Neural cell (in vitro differentiated cells): ENCODE data around the gene RAB3B. TPM values are rescaled to one million over a fixed set of nuclear protein-coding genes. Genes with fewer than 3 reads are reported as not detected.

Experiments used
- H2AFZ ChIP-seq: fragments of 200-600, 300-800 bp; sonication (generic), shearing (Covaris generic); 2 replicates; pipeline ENCODE4 v1.6.0; 2014; ENCODE audit warnings: low read depth, mild to moderate bottlenecking, antibody characterized with exemption, low read length, moderate library complexity
- H3F3A ChIP-seq: fragments of 200-600 bp; shearing (Covaris generic); 2 replicates; pipeline ENCODE4 v1.6.1; 2016; ENCODE audit warnings: mild to moderate bottlenecking, moderate library complexity, mixed read lengths, antibody characterized with exemption, low read length; ENCODE audit not compliant: insufficient read depth, poor library complexity, severe bottlenecking
- H3K27ac ChIP-seq: fragments of 200-600, 300-800 bp; sonication (generic), shearing (Covaris generic); 2 replicates; pipeline ENCODE4 v1.5.1; 2014; ENCODE audit warnings: mild to moderate bottlenecking, low read length, moderate library complexity
- H3K27me3 ChIP-seq: fragments of 300-800, 200-600 bp; sonication (generic), shearing (Covaris generic); 2 replicates; pipeline ENCODE4 v1.6.0; 2014; ENCODE audit warnings: mild to moderate bottlenecking, low read depth, low read length, moderate library complexity; ENCODE audit not compliant: insufficient read depth
- H3K36me3 ChIP-seq: fragments of 300-800, 200-600 bp; sonication (generic), shearing (Covaris generic); 2 replicates; pipeline ENCODE4 v1.5.1; 2014; ENCODE audit warnings: mild to moderate bottlenecking, antibody characterized with exemption, low read length, moderate library complexity; ENCODE audit not compliant: insufficient read depth
- H3K4me2 ChIP-seq: fragments of 300-800, 200-600 bp; sonication (generic), shearing (Covaris generic); 2 replicates; pipeline ENCODE4 v1.6.0; 2014; ENCODE audit warnings: mild to moderate bottlenecking, low read length
- H3K4me3 ChIP-seq: fragments of 300-800, 200-600 bp; sonication (generic), shearing (Covaris generic); 2 replicates; pipeline ENCODE4 v1.5.1; 2014; ENCODE audit warnings: mild to moderate bottlenecking, low read length, moderate library complexity
- H3K79me2 ChIP-seq: fragments of 200-600 bp; shearing (Covaris generic); replicated peaks from 2 replicates; pipeline ENCODE4 v1.6.0; 2014; ENCODE audit warnings: mild to moderate bottlenecking, low read length, moderate library complexity; ENCODE audit not compliant: insufficient read depth
- H3K9ac ChIP-seq: fragments of 300-800, 200-600 bp; sonication (generic), shearing (Covaris generic); 2 replicates; pipeline ENCODE4 v1.6.1; 2016; ENCODE audit warnings: mild to moderate bottlenecking, low read length, mixed read lengths
- H3K9me2 ChIP-seq: fragments of 200-600 bp; shearing (Covaris generic); 2 replicates; pipeline ENCODE4 v1.6.1; 2016; ENCODE audit warnings: mild to moderate bottlenecking, low read length, mixed read lengths; ENCODE audit not compliant: insufficient read depth
- H3K9me3 ChIP-seq: fragments of 200-600, 300-800 bp; sonication (generic), shearing (Covaris generic); 2 replicates; pipeline ENCODE4 v1.6.1; 2016; ENCODE audit warnings: mild to moderate bottlenecking, mixed run types, low read length, moderate library complexity, mixed read lengths
- H4K20me1 ChIP-seq: fragments of 200-600 bp; shearing (Covaris generic); 2 replicates; pipeline ENCODE4 v1.6.1; 2016; ENCODE audit warnings: mild to moderate bottlenecking, mixed run types; ENCODE audit not compliant: insufficient read depth
- EP300 ChIP-seq: fragments of 450-650 bp; conservative IDR thresholded peaks from 2 replicates; pipeline ENCODE4 v1.6.1; 2014; ENCODE audit warnings: antibody characterized with exemption, mild to moderate bottlenecking, moderate library complexity; ENCODE audit not compliant: poor library complexity, severe bottlenecking
- EZH2 ChIP-seq: fragments of 200-600, 300-800 bp; shearing (Covaris generic), sonication (generic); IDR thresholded peaks from 2 replicates; pipeline ENCODE4 v1.6.1; 2014; ENCODE audit warnings: antibody characterized with exemption, low read length, borderline replicate concordance, mild to moderate bottlenecking; ENCODE audit not compliant: insufficient read depth, poor library complexity, severe bottlenecking
- MXI1 ChIP-seq: fragments of 450-650 bp; conservative IDR thresholded peaks from 2 replicates; pipeline ENCODE4 v1.6.1; 2014; ENCODE audit warnings: antibody characterized with exemption, mild to moderate bottlenecking; ENCODE audit not compliant: poor library complexity, severe bottlenecking
- POLR2AphosphoS5 ChIP-seq: IDR thresholded peaks from 2 replicates; pipeline ENCODE4 v1.6.1; 2012
- RAD21 ChIP-seq: fragments of 450-650 bp; conservative IDR thresholded peaks from 2 replicates; pipeline ENCODE4 v1.6.1; 2014; ENCODE audit warnings: antibody characterized with exemption, mild to moderate bottlenecking, moderate library complexity
- SMC3 ChIP-seq: fragments of 450-650 bp; conservative IDR thresholded peaks from 2 replicates; pipeline ENCODE4 v1.6.1; 2014; ENCODE audit warnings: antibody characterized with exemption, mild to moderate bottlenecking, moderate library complexity; ENCODE audit not compliant: poor library complexity
- TAF1 ChIP-seq: IDR thresholded peaks from 2 replicates; pipeline ENCODE4 v1.6.1; 2012; ENCODE audit warnings: low read depth
- polyA plus RNA-seq: library from polyadenylated mRNA; depleted of rRNA; stranded (reverse); fragments of >200 nt; gene quantifications from 2 replicates; pipeline ENCODE4 v1.2.3, GENCODE V29; 2014
- TF ChIP-seq, protein P1 (sequence below): IDR thresholded peaks from 2 replicates; pipeline ENCODE4 v1.6.1; 2012; ENCODE audit warnings: borderline replicate concordance
- TF ChIP-seq, protein P2 (sequence below): fragments of 450-650 bp; IDR thresholded peaks from 2 replicates; pipeline ENCODE4 v1.5.1; 2014; ENCODE audit warnings: antibody characterized with exemption, mild to moderate bottlenecking, moderate library complexity; ENCODE audit not compliant: poor library complexity, severe bottlenecking

RAB3B gene
- polyA plus RNA-seq, 1 donor from 2014 or later = 15.0 TPM

DNA sequence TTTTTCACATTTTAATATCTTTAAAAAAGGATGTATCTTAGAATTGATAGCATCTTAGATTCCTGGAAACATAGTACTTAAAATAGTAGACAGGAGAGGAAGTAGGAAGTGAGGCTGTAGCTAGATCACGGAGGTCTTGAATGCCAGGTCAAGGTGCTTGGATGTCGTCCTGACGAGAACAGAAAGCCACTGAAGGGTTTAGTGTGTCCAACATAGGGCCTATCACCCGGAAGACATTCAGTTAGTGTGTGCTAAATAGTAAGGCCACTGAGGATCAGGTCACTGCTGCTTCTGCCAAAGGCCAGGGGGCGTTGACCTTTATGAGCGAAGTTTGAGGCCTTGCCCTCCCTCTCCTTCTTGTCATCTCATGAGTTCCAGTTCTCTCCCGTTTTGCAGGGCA, 35.7 kb downstream of the RAB3B start:
- H3K27me3 ChIP-seq = no peaks in the 10 kb centered on the region
- no peak overlapping the region for H3K27ac ChIP-seq
- TF ChIP-seq EZH2 (no peak), RAD21 (no peak), TAF1 (no peak), EP300 (no peak), POLR2AphosphoS5 (no peak), SMC3 (no peak), MXI1 (no peak)
- TF ChIP-seq, protein P1, sequence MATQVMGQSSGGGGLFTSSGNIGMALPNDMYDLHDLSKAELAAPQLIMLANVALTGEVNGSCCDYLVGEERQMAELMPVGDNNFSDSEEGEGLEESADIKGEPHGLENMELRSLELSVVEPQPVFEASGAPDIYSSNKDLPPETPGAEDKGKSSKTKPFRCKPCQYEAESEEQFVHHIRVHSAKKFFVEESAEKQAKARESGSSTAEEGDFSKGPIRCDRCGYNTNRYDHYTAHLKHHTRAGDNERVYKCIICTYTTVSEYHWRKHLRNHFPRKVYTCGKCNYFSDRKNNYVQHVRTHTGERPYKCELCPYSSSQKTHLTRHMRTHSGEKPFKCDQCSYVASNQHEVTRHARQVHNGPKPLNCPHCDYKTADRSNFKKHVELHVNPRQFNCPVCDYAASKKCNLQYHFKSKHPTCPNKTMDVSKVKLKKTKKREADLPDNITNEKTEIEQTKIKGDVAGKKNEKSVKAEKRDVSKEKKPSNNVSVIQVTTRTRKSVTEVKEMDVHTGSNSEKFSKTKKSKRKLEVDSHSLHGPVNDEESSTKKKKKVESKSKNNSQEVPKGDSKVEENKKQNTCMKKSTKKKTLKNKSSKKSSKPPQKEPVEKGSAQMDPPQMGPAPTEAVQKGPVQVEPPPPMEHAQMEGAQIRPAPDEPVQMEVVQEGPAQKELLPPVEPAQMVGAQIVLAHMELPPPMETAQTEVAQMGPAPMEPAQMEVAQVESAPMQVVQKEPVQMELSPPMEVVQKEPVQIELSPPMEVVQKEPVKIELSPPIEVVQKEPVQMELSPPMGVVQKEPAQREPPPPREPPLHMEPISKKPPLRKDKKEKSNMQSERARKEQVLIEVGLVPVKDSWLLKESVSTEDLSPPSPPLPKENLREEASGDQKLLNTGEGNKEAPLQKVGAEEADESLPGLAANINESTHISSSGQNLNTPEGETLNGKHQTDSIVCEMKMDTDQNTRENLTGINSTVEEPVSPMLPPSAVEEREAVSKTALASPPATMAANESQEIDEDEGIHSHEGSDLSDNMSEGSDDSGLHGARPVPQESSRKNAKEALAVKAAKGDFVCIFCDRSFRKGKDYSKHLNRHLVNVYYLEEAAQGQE = no peak
- TF ChIP-seq, protein P2, sequence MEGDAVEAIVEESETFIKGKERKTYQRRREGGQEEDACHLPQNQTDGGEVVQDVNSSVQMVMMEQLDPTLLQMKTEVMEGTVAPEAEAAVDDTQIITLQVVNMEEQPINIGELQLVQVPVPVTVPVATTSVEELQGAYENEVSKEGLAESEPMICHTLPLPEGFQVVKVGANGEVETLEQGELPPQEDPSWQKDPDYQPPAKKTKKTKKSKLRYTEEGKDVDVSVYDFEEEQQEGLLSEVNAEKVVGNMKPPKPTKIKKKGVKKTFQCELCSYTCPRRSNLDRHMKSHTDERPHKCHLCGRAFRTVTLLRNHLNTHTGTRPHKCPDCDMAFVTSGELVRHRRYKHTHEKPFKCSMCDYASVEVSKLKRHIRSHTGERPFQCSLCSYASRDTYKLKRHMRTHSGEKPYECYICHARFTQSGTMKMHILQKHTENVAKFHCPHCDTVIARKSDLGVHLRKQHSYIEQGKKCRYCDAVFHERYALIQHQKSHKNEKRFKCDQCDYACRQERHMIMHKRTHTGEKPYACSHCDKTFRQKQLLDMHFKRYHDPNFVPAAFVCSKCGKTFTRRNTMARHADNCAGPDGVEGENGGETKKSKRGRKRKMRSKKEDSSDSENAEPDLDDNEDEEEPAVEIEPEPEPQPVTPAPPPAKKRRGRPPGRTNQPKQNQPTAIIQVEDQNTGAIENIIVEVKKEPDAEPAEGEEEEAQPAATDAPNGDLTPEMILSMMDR = no peak
- H3K79me2 ChIP-seq = no peaks in the 10 kb centered on the region
- H3K4me3 ChIP-seq = no peak overlapping the region
- H3K9me3 ChIP-seq = no peaks in the 10 kb centered on the region
- H3K36me3 ChIP-seq = no peaks in the 10 kb centered on the region
- no peaks in the 10 kb centered on the region for H3K9me2 ChIP-seq
- H3K9ac ChIP-seq = no peak overlapping the region
- no peaks in the 10 kb centered on the region for H4K20me1 ChIP-seq
- no peak overlapping the region for H3K4me2 ChIP-seq
- no peak overlapping the region for H2AFZ ChIP-seq
- H3F3A ChIP-seq = no peaks in the 10 kb centered on the region

DNA sequence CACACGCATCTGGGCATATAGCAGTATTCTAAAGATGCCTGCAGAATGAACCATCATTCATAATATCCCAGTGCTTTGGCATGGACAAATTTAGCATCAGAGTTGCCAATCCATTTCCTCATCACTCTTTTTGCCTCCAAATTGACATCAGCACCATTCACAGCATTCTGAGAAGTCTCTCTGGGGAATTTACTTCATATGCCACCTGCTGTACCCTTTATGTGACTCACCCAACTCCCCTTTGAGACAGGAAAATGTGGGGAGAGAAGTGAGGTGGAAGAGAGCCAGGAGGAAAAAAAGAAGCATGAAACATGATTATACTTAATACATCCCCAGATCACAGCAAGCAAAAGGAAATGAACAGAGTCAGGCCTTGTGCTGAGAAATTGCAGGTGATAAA, 37.4 kb downstream of the RAB3B start:
- Histone ChIP-seq H3F3A (no peaks in the 10 kb centered on the region), H3K4me3 (no peak overlapping the region), H3K27ac (no peak overlapping the region), H3K9ac (no peak overlapping the region), H3K9me2 (no peaks in the 10 kb centered on the region), H4K20me1 (no peaks in the 10 kb centered on the region), H3K4me2 (no peak overlapping the region), H2AFZ (no peak overlapping the region), H3K36me3 (no peaks in the 10 kb centered on the region), H3K9me3 (no peaks in the 10 kb centered on the region), H3K27me3 (no peaks in the 10 kb centered on the region), H3K79me2 (no peaks in the 10 kb centered on the region)
- TF ChIP-seq MXI1 (no peak), EZH2 (no peak), POLR2AphosphoS5 (no peak), EP300 (no peak), RAD21 (no peak), TAF1 (no peak), SMC3 (no peak)
- TF ChIP-seq, protein P2 = no peak
- TF ChIP-seq, protein P1 = no peak
